HK-2 (cell line): ENCODE results near the gene PRODH2.
"Not testable (repeated sequence)": the region's sequence is repeated elsewhere in the genome, so short reads cannot be mapped to it uniquely, and the experiment has no call there.

ENCODE experiments used
- DNase-seq: peaks from one replicate; pipeline ENCODE4 v3.0.0-alpha.2; 2018; ENCODE audit not compliant: unreplicated experiment

The PRODH2 gene

GRCh38 chr19:35796645-35797542 is 15.8 kb downstream of the PRODH2 start:
- no peak for DNase-seq

- DNase-seq, result not testable (repeated sequence)
These were observed 17.1 kb downstream of the PRODH2 start for GRCh38 chr19:35795564-35795963.

GRCh38 chr19:35793381-35794165 is 19.1 kb downstream of the PRODH2 start:
- DNase-seq, result no peak

GRCh38 chr19:35792888-35793287 is 19.8 kb downstream of the PRODH2 start:
- DNase-seq, result no peak

- no peak for DNase-seq
These were observed 20.3 kb downstream of the PRODH2 start for GRCh38 chr19:35792312-35792711.

GRCh38 chr19:35791814-35792279 is 20.8 kb downstream of the PRODH2 start:
- no peak for DNase-seq

- no peak for DNase-seq
These were observed 21.4 kb downstream of the PRODH2 start for GRCh38 chr19:35790981-35791813.

GRCh38 chr19:35789978-35790944 is 22.4 kb downstream of the PRODH2 start:
- no peak for DNase-seq

- no peak for DNase-seq
These were observed 23.3 kb downstream of the PRODH2 start for GRCh38 chr19:35789195-35789977.

- no peak for DNase-seq
These were observed 24.3 kb downstream of the PRODH2 start for GRCh38 chr19:35788205-35788960.

- no peak for DNase-seq
These were observed 25.3 kb downstream of the PRODH2 start for GRCh38 chr19:35787227-35787799.

GRCh38 chr19:35786299-35787160 is 26.1 kb downstream of the PRODH2 start:
- DNase-seq, result no peak

GRCh38 chr19:35785339-35785627 is 27.4 kb downstream of the PRODH2 start:
- no peak for DNase-seq

- no peak for DNase-seq
These were observed 27.9 kb downstream of the PRODH2 start for GRCh38 chr19:35784503-35785338.

- no peak for DNase-seq
These were observed 28.9 kb downstream of the PRODH2 start for GRCh38 chr19:35783469-35784434.

GRCh38 chr19:35782589-35782988 is 30.1 kb downstream of the PRODH2 start:
- DNase-seq, result no peak
